B cell (primary cell): ENCODE data around the gene YTHDC1. TPM values are rescaled to one million over a fixed set of nuclear protein-coding genes. Genes with fewer than 3 reads are reported as not detected.

Experiments used
- ATAC-seq: fragments of 200-7000 bp; cut with Tn5 transposase; one replicate; pipeline ENCODE4 v1.10.0; 2021; ENCODE audit warnings: low read depth, mild to moderate bottlenecking, moderate number of reproducible peaks, moderate library complexity
- CTCF ChIA-PET: fragments of 350-600 bp; sonication (Branson Sonifier 250); formaldehyde crosslinking; loops from one replicate; lab custom pipeline; 2021; ENCODE audit warnings: antibody characterized with exemption, inconsistent platforms; lab: Charles Lee
- POLR2A ChIA-PET: fragments of 350-600 bp; sonication (Branson Sonifier 250); formaldehyde crosslinking; loops from one replicate; lab custom pipeline; 2021; ENCODE audit warnings: antibody characterized with exemption; lab: Charles Lee
- DNase-seq: peaks from one replicate; pipeline ENCODE4 v3.0.0; 2013
- H2AFZ ChIP-seq: 2 replicates; pipeline ENCODE4 v1.6.1; 2012; ENCODE audit warnings: mild to moderate bottlenecking, low read depth, low read length; ENCODE audit not compliant: insufficient read depth, poor library complexity, severe bottlenecking
- H3K27ac ChIP-seq, 2 donors: 1 replicate in 1 of 2; 2 replicates in 1 of 2; pipeline ENCODE4 v1.5.1; 2012 to 2013; ENCODE audit warnings: low read length in 2 of 2, mild to moderate bottlenecking in 2 of 2, moderate library complexity in 1 of 2
- H3K27me3 ChIP-seq, 4 experiments: fragments of 200-600 bp in 1 of 4; sonication (generic) in 1 of 4; replicated peaks in 1 of 4; 1 replicate in 2 of 4; 2 replicates in 2 of 4; pipeline versions ENCODE4 v1.6.1 to v1.7.0; 2013 to 2016; ENCODE audit warnings: low read length in 3 of 4, mild to moderate bottlenecking in 2 of 4, mixed read lengths in 1 of 4, moderate library complexity in 1 of 4; ENCODE audit not compliant: insufficient read depth in 4 of 4, control insufficient read depth in 3 of 4; ENCODE audit errors: control extremely low read depth in 1 of 4
- H3K36me3 ChIP-seq, 2 experiments: replicated peaks in 1 of 2; 1 replicate in 1 of 2; 2 replicates in 1 of 2; pipeline versions ENCODE4 v1.6.1 to v1.7.1; 2013; ENCODE audit warnings: low read length in 1 of 2; ENCODE audit not compliant: insufficient read depth in 2 of 2, control insufficient read depth in 1 of 2; ENCODE audit errors: control extremely low read depth in 1 of 2, extremely low read depth in 1 of 2
- H3K4me1 ChIP-seq, 2 donors: fragments of 200-600 bp in 1 of 2; sonication (generic) in 1 of 2; 1 replicate in 1 of 2; 2 replicates in 1 of 2; pipeline versions ENCODE4 v1.5.1 to v1.6.1; 2013 to 2017; ENCODE audit warnings: low read length in 2 of 2; ENCODE audit not compliant: control insufficient read depth in 2 of 2, insufficient read depth in 2 of 2
- H3K4me2 ChIP-seq: replicated peaks from 2 replicates; pipeline ENCODE3; 2012; ENCODE audit warnings: mild to moderate bottlenecking, low read depth, low read length; ENCODE audit not compliant: poor library complexity, severe bottlenecking
- H3K4me3 ChIP-seq, 5 experiments: fragments of 200-600 bp in 1 of 5; sonication (generic) in 1 of 5; 1 replicate in 3 of 5; 2 replicates in 2 of 5; pipeline versions ENCODE4 v1.5.1 to v1.7.0; 2011 to 2016; ENCODE audit warnings: low read length in 4 of 5, mild to moderate bottlenecking in 4 of 5, low read depth in 2 of 5, control low read depth in 1 of 5, moderate library complexity in 1 of 5; ENCODE audit not compliant: insufficient read depth in 1 of 5; ENCODE audit errors: control extremely low read depth in 1 of 5, extremely low read depth in 1 of 5
- H3K79me2 ChIP-seq: fragments of 200-600 bp; sonication (generic); one replicate; pipeline ENCODE4 v1.6.0; 2016; ENCODE audit warnings: low read length; ENCODE audit not compliant: control insufficient read depth, insufficient read depth
- H3K9ac ChIP-seq: fragments of 200-600 bp; sonication (generic); 2 replicates; pipeline ENCODE4 v1.6.1; 2017; ENCODE audit warnings: mild to moderate bottlenecking, low read length, moderate library complexity
- H3K9me3 ChIP-seq, 3 donors: one replicate each; pipeline versions ENCODE4 v1.6.1 to v1.7.1; 2013; ENCODE audit warnings: low read length in 2 of 3; ENCODE audit not compliant: control insufficient read depth in 2 of 3, insufficient read depth in 1 of 3; ENCODE audit errors: control extremely low read depth in 1 of 3
- H4K20me1 ChIP-seq: 2 replicates; pipeline ENCODE4 v1.6.0; 2012; ENCODE audit warnings: mild to moderate bottlenecking, low read length; ENCODE audit not compliant: insufficient read depth, control insufficient read depth, poor library complexity, severe bottlenecking
- H3K27ac Mint-ChIP-seq: one replicate; pipeline ENCODE4 v1.8.0; 2021; ENCODE audit warnings: mixed read lengths
- H3K27me3 Mint-ChIP-seq: one replicate; pipeline ENCODE4 v1.8.0; 2021; ENCODE audit warnings: mixed read lengths
- H3K4me1 Mint-ChIP-seq: one replicate; pipeline ENCODE4 v1.8.0; 2021; ENCODE audit warnings: mixed read lengths
- H3K4me3 Mint-ChIP-seq: one replicate; pipeline ENCODE4 v1.8.0; 2021; ENCODE audit warnings: mixed read lengths
- H3K9me3 Mint-ChIP-seq: one replicate; pipeline ENCODE4 v1.8.0; 2022; ENCODE audit warnings: mixed read lengths; ENCODE audit not compliant: insufficient read depth
- EZH2 ChIP-seq: IDR thresholded peaks from 2 replicates; pipeline ENCODE4 v1.6.1; 2012; ENCODE audit warnings: borderline replicate concordance, low read depth, mild to moderate bottlenecking, moderate library complexity, low read length; ENCODE audit not compliant: insufficient read depth, poor library complexity, severe bottlenecking
- WGBS: methylation state at CpG from one replicate; pipeline ENCODE4 v1.1.5; 2013; ENCODE audit warnings: missing lambda C conversion rate; ENCODE audit not compliant: insufficient coverage; 5-methylcytosine and 5-hydroxymethylcytosine counted together
- intact Hi-C: fragments of 100-400 bp; cut with micrococcal nuclease; formaldehyde crosslinking; loops from one replicate; pipeline ENCODE4 v1.10.0; 2022
- polyA plus RNA-seq: library from polyadenylated mRNA; depleted of rRNA; stranded (reverse); fragments of >200 nt; gene quantifications from 2 replicates; pipeline ENCODE4 v1.2.3, GENCODE V29; 2012
- total RNA-seq, 2 donors: library from RNA; stranded (reverse); fragments of 120-200 nt in 1 of 2; gene quantifications; 1 replicate in 1 of 2; 2 replicates in 1 of 2; pipeline versions ENCODE4 v1.2.3 to v1.2.4, GENCODE V29; 2013 to 2022
- TF ChIP-seq, protein P1 (sequence below): fragments of 200-600 bp; IDR thresholded peaks from one replicate; pipeline ENCODE4 v1.8.0; 2022; ENCODE audit warnings: antibody characterized with exemption, mild to moderate bottlenecking

Gene YTHDC1
- total and polyA plus RNA-seq, 2 donors (not counting 1 experiment from before 2014, with no cell fraction given): 26.9 to 179 TPM

DNA sequence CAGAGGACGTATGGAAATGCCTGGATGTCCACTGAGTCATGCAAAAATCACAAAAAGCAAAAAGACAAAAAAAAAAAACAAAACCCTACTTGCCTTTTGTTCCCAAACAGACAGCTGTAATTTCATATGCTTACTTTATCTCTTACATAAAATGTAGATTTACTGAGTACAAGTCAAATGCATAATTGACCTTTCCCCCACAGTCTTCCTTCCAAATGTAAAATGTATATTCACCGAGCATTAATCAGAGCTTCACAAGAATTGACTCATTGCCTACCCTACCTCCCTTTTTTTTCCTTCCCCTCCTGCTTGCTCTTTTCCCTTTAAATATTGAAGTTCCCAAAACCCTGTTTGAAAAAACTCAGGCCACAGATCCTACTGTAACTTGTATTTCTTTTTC, 71.9 kb downstream of the YTHDC1 start:
- 92% methylated on average over 1 of the region's 2 CpGs for WGBS
- intact Hi-C loops: no loop called here
- CTCF ChIA-PET: interaction anchor here (1.4 kb wide), 1 partner anchor 98 kb away, joined by 5 read pairs; no protein-coding TSS in a partner anchor

DNA sequence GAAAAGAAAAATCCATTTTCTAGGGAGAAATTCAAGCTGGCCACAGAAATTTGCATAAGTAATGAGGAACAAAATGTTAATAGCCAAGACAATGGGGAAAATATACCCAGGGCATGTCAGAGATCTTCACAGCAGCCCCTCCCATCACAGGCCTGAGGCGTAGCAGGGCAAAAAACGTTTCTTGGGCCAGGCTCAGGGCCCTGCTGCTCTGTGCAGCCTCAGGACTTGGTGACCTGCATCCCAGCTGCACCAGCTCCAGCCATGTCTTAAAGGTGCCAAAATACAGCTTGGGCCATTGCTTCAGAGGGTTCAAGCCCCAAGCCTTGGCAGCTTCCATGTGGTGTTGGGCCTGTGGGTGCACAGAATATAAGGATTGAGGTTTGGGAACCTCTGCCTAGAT, 72.3 kb downstream of the YTHDC1 start:
- Histone ChIP-seq H3K4me2 (no peak overlapping the region), H3K4me3 (no peak overlapping the region), H3K9ac (no peak overlapping the region), H3K79me2 (no peaks in the 10 kb centered on the region), H4K20me1 (no peaks in the 10 kb centered on the region), H3K27ac (no peak overlapping the region), H3K36me3 (no peaks in the 10 kb centered on the region), H3K4me1 (peaks cover 0 to 4% of the 10 kb centered on the region in 2 donors), H3K9me3 (no peaks in the 10 kb centered on the region), H3K27me3 (no peaks in the 10 kb centered on the region), H2AFZ (no peak overlapping the region)
- ChIA-PET CTCF (interaction anchor here (1.4 kb wide), 1 partner anchor 98 kb away, joined by 5 read pairs; no protein-coding TSS in a partner anchor), POLR2A (no interaction called here)
- Mint-ChIP-seq H3K27ac (no peak overlapping the region), H3K27me3 (peaks cover 7% of the 10 kb centered on the region), H3K4me1 (peaks cover 14% of the 10 kb centered on the region), H3K4me3 (no peak overlapping the region), H3K9me3 (no peaks in the 10 kb centered on the region)
- ATAC-seq (no peak), DNase-seq (no peak)
- no peak for TF ChIP-seq EZH2
- TF ChIP-seq, protein P1, sequence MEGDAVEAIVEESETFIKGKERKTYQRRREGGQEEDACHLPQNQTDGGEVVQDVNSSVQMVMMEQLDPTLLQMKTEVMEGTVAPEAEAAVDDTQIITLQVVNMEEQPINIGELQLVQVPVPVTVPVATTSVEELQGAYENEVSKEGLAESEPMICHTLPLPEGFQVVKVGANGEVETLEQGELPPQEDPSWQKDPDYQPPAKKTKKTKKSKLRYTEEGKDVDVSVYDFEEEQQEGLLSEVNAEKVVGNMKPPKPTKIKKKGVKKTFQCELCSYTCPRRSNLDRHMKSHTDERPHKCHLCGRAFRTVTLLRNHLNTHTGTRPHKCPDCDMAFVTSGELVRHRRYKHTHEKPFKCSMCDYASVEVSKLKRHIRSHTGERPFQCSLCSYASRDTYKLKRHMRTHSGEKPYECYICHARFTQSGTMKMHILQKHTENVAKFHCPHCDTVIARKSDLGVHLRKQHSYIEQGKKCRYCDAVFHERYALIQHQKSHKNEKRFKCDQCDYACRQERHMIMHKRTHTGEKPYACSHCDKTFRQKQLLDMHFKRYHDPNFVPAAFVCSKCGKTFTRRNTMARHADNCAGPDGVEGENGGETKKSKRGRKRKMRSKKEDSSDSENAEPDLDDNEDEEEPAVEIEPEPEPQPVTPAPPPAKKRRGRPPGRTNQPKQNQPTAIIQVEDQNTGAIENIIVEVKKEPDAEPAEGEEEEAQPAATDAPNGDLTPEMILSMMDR: no peak
- WGBS: 74% methylated on average over 2 of the region's 2 CpGs
- intact Hi-C loops: no loop called here

More for the DNA sequence above, 71.9 kb downstream of the YTHDC1 start:
- H4K20me1 ChIP-seq: no peaks in the 10 kb centered on the region
- no peak overlapping the region for H3K4me2 ChIP-seq
- Mint-ChIP-seq H3K27ac (no peak overlapping the region), H3K27me3 (peaks cover 4% of the 10 kb centered on the region), H3K4me3 (no peak overlapping the region), H3K9me3 (no peaks in the 10 kb centered on the region), H3K4me1 (peaks cover 11% of the 10 kb centered on the region)
- no peak overlapping the region for H3K4me3 ChIP-seq
- H3K27ac ChIP-seq: no peak overlapping the region
- no peak for ATAC-seq
- no peak overlapping the region for H3K9ac ChIP-seq
- no peak overlapping the region for H2AFZ ChIP-seq
- no peaks in the 10 kb centered on the region for H3K79me2 ChIP-seq
- no peaks in the 10 kb centered on the region for H3K9me3 ChIP-seq
- H3K27me3 ChIP-seq: no peaks in the 10 kb centered on the region
- POLR2A ChIA-PET: no interaction called here
- DNase-seq: no peak
- TF ChIP-seq EZH2: no peak
- TF ChIP-seq, protein P1: no peak
- no peaks in the 10 kb centered on the region for H3K36me3 ChIP-seq
- H3K4me1 ChIP-seq: peaks cover 0 to 4% of the 10 kb centered on the region in 2 donors
